ENCODE data around the gene SCYL3.
"Not testable (repeated sequence)": the region's sequence is repeated elsewhere in the genome, so short reads cannot be mapped to it uniquely, and the experiment has no call there.

SCYL3 gene

DNA sequence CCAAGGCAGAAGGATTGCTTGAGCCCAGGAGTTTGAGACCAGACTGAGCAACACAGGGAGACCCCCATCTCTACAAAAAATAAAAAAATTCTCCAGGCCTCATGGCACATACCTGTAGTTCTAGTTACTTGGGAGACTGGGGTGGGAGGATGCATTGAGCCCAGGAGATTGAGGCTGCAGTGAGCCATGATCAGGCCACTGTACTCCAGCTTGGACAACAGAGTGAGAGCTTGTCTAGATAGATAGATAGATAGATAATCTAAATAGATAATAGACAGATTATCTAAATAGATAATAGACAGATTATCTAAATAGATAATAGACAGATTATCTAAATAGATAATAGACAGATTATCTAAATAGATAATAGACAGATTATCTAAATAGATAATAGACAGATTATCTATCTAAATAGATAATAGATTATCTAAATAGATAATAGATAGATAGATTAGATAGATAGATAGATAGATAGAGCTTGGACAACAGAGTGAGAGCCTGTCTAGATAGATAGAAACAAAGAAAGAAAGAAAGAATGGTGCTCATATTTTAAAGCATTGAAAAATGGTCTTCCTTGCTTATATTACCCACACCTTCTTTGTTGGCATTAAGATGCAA lies 82.2 kb downstream of the SCYL3 start:
- DNase-seq, result not testable (repeated sequence)

DNA sequence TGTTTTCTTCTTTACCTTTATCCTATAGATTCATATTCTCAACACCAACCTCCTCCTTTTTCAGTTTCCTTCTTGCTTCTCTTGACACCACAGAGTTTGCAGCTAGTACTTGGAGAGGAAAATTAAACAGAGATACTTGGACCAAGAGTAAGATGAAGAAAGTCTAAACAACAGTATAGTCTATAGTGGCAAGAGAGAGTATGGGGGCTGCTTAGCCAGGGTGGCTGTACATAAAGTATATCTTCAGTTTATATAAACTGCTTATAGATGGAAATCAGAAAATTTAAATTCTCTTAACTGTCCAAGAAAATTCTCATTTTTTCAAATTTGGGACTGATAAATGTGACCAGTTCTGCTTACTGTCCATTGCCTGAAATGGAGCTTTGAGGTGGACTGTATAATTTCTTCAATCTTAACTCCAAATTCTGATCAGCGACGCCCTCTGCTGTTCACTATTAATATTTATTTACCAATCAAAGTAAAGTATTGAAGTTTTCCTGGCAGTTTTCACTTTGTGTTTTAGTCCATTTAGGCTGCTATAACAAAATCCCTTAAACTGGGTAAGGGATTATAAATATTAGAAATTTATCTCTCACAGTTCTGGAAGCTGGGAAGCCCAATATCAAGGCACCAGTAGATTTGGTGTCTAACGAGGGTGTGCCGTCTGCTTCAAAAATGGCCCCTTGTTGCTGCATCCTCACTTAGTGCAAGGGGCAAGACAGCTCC lies 84.2 kb downstream of the SCYL3 start:
- DNase-seq, result peak; percentile 24

DNA sequence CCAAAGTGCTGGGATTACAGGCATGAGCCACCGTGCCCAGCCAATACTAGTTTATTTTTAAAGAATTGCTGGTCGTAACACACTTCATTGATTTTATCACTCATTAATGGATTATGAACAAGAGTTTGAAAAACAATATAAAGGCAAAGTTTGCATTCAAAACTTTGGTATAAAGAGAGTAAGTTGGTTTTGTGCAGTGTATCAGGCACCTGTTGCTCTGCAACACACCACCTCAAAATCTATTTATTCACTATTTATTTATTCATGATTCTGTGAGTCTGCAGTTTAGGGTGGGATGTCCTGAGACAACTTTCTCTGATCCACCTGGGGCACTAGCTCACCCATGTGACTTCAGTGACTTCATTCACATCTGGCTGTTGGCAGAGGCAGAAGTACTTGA lies 88.8 kb downstream of the SCYL3 start:
- no peak for DNase-seq

DNA sequence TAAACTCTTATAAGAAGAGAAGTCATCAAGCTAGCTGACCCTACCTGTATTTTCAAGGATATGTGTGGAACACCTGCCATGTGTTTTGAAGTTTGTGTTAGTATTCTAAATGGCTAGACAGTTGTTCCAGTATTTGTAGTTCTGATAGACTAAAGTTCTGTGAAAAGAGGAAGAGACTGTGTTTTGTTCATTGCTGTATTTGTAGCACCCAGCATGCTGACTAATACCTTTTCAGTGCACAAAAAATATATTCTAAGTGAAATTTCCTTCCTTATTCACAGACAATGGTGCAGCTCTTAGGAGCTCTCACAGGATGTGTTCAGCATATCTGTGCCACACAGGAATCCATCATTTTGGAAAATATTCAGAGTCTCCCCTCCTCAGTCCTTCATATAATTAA lies 90.8 kb downstream of the SCYL3 start:
- no peak for DNase-seq
